HG03442 (cell line): ENCODE measurements around the gene NEK6.

ENCODE experiments used
- ATAC-seq: cut with Tn5 transposase; IDR thresholded peaks from one replicate; pipeline ENCODE4 v1.9.1; 2021; ENCODE audit warnings: mild to moderate bottlenecking, moderate library complexity; ENCODE audit not compliant: unreplicated experiment

NEK6 gene

GRCh38 chr9:124293718-124294506 is 36.2 kb downstream of the NEK6 start:
- no peak for ATAC-seq

- ATAC-seq = no peak
Observed at GRCh38 chr9:124295159-124295794, 37.5 kb downstream of the NEK6 start.

DNA sequence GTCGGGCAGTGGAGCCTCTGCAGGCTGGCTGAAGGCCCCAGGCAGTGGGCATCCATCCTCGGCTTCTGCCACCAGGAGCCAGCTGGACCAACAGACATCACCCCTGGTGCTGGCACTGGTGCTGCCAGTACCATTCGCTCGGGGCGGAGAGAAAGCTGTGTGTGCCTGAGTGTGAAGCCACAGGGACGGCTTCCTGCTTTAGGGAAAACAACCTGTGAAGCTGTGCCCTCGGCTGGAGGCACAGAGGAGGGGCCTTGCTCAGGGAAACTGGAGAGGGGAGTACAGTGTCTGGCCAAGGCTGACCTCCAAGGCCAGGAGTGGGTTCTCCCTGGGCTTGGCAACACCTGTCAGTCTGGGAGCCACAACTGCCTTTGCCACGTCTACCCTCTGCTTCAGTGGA is 38.3 kb downstream of the NEK6 start:
- no peak for ATAC-seq

DNA sequence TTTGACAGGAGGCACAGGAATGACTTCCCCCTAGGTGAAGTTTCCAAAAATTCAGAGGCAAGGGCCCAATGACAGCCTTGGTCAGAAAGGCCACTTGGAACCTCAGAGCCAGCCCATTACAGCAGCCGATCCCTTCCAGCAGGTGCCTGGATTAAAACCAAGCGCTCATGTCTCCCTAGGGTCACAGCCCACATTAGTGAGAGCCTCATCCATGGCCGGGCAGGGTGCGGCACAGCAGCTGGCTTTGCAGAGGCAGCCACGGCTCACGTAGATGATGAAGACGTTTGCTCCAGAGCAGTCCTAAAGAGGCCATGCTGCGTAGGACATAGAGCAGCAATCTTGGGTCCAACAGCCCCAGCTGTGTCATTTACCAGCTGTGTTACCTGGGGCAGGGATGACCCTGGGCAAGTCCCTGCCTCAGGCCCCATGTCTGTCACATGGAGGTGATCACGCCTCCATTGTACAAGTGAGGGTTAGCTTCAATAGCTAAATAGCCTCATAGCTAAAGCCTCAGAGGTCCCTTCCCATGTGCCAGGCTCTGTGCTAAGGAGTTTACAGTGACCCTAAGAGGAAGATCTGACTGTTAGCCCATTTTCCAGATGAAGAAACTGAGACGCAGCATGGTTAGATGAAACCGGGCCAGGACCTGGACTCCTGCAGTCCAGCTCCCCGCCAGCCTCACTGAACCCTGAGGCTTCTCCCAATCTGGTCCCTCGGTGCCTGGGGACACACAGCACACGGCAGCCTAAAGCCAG is 39.2 kb downstream of the NEK6 start:
- ATAC-seq = no peak

- ATAC-seq = no peak
Observed at GRCh38 chr9:124297551-124297901, 39.8 kb downstream of the NEK6 start.

- ATAC-seq = no peak
Observed at GRCh38 chr9:124297915-124298645, 40.3 kb downstream of the NEK6 start.

GRCh38 chr9:124298646-124299235 is 41.0 kb downstream of the NEK6 start:
- no peak for ATAC-seq

GRCh38 chr9:124299515-124300090 is 41.9 kb downstream of the NEK6 start:
- no peak for ATAC-seq

DNA sequence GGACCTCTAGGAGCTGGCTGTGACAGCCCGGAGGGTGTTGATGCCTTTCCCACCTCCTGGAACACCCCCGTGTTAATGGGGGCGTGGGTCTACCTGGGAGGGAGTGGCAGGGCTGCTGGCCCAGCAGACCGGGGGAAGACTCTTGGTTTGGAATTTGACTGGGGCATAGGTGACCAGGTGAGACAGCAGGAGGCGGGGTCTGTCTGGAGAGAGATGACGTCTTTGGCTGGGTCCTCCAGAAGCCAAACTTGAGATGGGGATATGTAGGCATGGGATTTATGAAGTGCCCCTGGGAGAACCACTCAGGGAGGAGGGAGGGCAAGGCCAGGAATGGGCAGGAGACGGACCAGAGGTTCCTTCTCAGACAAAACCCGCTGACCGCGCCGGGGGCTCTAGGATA is 42.6 kb downstream of the NEK6 start:
- no peak for ATAC-seq

- no peak for ATAC-seq
Observed at GRCh38 chr9:124302921-124303320, 45.2 kb downstream of the NEK6 start.

DNA sequence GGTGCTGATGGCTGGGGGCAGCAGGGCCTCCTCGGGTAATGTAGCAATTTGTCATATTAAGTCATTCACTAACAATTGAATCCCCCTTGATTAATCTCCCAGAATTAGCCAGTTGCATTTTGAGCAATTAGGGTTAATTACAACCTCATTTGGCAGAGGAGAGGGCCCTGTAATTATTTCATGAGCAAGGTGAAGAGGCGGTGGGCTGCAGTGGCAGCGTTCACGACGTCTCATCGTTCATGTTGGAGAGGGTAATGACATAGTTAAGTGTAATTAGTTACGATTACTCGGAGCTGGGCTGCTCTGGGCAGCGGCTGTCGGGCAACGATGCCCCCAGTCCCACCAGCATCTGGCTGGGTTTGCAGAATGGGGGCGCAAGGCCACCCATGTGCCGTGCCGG is 46.0 kb downstream of the NEK6 start:
- ATAC-seq = no peak

GRCh38 chr9:124304285-124304684 is 46.5 kb downstream of the NEK6 start:
- ATAC-seq = no peak

- no peak for ATAC-seq
Observed at GRCh38 chr9:124306098-124306735, 48.5 kb downstream of the NEK6 start.

- ATAC-seq = no peak
Observed at GRCh38 chr9:124307379-124308030, 49.8 kb downstream of the NEK6 start.

GRCh38 chr9:124308606-124309491 is 51.1 kb downstream of the NEK6 start:
- ATAC-seq = no peak

GRCh38 chr9:124309667-124310084 is 51.9 kb downstream of the NEK6 start:
- no peak for ATAC-seq

GRCh38 chr9:124311283-124311682 is 53.5 kb downstream of the NEK6 start:
- no peak for ATAC-seq
